Cerebellar nuclear complex (tissue), 1 donor: ENCODE results near the gene NLGN1.

Experiments
- DNase-seq, 2 experiments: peaks; one replicate each; lab custom pipeline; 2025; lab: John Stamatoyannopoulos, UW

NLGN1 gene

GRCh38 chr3:173762501-173762900 is 365.0 kb downstream of the NLGN1 start:
- no peak for DNase-seq

GRCh38 chr3:173770011-173770410 is 372.5 kb downstream of the NLGN1 start:
- no peak for DNase-seq

DNA sequence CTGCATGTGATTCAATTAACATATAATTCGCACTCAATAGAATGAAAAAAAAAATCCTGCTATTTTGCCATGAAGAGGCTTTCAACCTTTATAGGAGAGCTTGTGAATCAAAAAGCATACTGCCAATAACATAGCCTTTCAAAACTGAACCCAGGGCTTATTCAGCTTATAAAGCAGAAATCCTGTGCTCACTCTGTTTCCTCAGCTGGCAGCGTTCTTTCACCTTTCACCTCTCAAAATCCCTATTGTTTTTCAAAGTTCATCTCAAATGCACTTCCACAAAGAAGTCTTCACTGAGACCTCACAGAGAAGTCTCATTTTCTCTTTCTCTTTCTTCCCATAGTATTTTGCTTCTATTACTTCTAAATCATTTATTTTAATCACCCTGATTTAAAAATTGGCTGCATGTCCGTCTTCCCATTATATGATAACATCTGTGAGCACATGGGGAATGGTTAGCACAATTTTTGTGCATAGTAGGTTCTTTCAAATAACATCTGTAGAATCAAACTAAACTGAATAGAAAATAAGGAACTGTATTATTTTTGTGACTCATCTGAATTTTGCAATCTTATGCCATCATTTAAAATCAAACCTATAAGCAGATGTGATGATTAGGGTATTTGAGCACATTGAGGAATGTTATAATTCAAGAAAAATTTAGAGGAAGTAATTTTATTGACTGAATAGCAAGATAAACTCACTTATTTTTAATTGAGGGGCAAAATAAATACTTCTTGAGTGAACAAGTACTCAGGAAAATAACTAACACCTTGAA is 373.4 kb downstream of the NLGN1 start:
- DNase-seq = no peak

- no peak for DNase-seq
These were observed 376.3 kb downstream of the NLGN1 start for GRCh38 chr3:173773800-173774199.

DNA sequence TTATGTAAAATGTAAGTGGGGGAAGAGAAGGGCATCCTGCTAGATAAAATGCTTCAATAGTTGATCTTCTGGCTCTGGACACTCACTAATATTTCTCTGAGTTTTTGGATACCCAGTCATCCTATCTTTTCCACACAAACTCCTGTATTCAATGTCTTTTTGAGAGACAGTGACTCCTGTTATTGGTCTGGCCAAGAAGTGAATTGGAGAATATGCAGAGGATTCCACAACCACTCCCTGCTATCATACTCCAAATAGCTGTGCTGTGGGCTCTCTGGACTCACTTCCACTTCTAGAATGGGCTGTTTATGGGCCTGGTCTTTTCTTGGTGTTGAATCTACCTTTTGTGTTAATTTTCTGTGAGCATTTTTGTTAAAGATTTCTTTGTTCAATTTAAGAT is 376.8 kb downstream of the NLGN1 start:
- no peak for DNase-seq

DNA sequence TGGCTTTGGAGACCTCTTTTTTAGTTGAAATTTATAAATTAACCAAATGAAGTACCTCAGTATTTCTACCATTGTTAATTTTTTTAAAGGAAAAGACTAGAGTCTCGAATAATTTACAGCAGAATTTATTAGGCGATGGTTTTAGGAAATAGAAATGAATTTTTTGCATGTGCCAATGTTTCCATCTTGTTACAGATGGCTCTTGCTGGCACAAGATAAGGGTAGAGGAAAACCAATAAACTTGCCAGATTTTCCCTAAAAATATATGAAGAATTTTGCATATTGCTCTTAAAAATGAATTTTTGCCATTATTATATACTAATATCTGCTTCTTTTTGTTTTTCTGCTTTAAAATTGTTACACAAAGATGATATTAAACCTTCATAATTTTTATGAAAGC is 380.7 kb downstream of the NLGN1 start:
- peak; percentile 2 to 63 for DNase-seq

DNA sequence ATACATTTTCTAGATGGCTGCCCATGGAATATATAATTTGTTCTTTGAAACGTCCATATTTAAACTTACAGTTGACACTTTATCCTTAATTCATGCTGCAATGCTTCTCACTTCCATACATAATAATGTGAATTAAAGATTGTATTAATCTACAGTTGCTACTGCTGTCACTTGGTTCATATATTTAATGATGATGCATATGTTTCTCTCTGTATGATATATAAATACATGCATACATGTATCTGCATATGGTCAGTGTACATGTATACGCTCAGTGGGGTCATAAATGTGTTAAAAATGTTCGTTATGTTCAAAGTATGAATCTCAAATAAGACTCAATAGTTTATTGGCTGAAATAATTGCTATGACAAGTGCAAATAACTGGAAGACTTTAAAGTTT is 382.5 kb downstream of the NLGN1 start:
- no peak for DNase-seq

GRCh38 chr3:173785004-173785403 is 387.5 kb downstream of the NLGN1 start:
- no peak for DNase-seq

- no peak for DNase-seq
These were observed 392.1 kb downstream of the NLGN1 start for GRCh38 chr3:173789530-173790162.

- DNase-seq = no peak
These were observed 396.4 kb downstream of the NLGN1 start for GRCh38 chr3:173793963-173794362.

DNA sequence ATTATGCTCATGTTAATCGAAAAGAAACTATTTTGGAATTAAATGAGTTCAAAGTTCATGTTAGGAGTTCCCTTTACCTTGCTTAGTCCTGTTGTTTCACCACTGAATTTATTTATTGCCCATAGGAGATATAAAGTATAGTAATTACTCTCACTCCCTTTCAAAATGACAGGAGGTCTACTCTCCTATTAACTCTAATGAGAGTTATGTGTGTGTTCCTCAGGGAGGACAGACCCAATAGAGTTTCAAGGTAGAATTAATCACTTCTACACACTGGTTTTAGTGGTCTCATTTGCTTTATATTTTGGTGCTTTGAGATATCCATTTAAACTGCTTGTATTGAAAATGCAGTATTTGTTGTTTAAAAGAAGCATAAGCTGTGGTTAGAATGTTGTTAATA is 398.9 kb downstream of the NLGN1 start:
- no peak for DNase-seq

DNA sequence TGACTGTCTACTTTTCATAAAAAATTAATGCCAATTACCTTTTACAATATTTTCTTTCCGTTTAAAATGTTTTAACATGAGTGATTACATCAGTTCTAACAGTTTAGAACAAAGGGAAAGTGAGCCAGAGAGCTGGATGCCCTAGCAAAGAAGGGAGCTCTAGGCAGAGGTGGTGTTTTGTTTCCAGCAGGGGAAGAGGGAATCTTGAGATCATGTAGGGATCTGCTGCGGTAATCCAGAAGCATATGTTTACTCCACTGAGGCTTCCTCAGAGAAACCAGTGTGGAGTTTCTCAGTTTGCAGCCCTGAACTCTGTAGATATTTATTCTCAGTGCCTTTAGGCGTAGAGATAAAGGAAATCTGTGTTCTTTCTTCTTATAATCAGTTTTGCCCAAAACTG is 399.3 kb downstream of the NLGN1 start:
- DNase-seq = no peak

DNA sequence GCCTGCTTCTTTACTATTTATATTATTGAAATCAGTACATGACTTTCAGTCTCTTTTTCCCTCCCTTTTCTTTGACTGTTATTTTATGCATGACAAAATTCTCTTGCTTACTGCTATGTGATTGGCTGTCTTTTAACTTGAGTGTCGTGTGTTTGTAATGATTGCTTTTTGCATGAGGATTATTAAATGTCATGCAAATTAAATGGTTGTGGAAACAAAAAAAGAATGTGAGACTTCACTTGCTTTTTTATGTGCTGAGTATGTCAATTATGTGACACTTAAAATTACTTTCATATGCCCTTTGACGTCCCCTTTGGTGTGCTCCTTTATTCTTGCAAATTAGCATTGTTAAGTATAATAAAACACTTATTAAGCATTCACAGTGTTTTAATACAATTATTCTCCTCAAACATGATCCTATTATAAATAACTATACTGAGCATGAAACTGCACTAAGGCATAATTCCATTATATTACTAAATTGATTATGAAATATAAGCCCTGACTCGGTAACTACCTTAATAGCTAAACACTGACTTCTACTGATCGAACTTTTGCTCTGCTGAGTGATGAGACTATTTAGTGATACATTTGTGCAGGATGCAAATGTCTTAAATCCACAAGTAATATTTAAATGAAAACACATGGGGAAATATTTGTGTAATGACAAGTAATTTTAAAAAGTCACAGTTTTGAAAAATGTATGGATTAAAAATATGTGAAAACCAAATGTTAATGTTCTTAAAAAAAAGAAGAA is 401.7 kb downstream of the NLGN1 start:
- DNase-seq = no peak

DNA sequence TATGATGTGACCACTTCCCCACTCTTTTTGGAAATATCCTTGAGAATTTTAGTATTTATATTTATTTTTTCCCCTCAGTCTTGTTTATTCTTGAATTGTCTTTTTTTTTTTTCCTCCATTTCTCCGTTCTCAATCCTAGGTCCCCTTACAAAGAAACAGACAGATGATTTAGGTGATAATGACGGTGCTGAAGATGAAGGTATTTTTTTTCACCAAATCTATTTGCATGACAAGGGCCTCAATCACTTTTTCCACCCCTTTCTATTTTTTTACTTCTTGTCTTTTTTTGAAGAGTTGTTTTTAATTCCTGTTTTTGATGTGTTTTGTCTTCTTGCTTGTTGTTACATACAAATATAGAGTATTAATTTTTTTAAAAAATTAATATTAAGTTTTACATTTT is 402.6 kb downstream of the NLGN1 start:
- DNase-seq = no peak

GRCh38 chr3:173814809-173815208 is 417.3 kb downstream of the NLGN1 start:
- no peak for DNase-seq

DNA sequence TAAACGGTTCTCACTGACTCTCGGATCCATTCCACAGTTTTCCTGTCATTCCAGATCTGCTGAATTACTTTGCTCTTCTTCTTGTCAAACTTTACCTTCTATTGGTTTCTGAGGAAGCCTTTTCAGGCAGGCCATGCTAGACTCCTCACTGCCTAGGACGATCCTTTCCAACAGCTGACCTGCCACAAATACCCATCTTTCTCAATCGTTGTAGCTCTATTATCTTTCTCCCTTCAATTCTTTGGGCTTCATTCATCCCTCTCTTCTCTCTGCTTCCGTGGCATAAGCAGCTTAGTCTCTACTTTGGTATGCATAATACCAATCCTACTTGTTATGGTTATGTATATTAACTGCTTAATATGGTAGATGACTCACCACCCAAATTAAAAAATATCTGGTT is 421.8 kb downstream of the NLGN1 start:
- DNase-seq = no peak

DNA sequence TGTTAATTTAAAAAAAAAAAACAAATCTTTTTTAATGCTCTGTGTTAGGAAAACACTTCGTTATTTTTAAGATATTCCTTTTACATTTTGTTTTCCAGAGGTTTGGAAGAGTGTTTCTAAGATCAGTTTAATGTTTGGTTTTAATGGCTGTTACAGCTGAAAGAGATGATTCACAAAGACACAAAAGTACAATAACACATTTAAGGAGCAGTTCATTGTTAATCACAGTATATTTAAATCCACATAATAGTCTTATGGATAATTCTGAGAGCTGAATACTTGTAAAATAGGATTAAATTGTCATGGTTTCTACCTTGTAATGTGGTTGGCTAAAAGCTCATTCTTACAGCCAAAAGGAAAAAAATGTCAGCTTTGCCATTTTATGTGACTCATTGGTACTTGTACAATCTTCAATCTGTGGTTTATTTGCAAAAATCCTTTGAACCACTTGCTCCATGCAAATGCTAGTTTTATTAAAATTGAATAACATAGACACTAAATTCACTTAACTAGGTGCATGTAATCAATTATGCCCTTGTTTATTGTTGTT is 426.4 kb downstream of the NLGN1 start:
- DNase-seq = no peak

DNA sequence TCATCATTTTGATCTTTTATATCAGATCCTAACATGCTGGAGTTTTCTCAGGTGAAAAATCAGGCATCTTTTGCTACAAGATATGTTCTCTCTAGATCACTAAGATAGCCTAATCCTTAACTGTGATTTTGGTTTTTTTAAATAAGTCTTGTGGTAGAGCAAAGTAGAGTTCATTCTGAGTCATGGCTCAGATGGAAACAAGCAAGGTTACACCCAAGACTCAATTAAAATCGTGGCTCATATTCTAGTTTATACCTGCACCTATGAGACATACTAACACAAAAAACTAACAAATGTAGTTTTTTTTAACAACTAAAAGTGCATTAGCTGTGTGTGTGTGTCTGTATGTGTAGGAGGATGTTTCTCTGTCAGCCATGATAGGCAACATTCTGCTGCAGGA is 428.2 kb downstream of the NLGN1 start:
- no peak for DNase-seq

- no peak for DNase-seq
These were observed 428.9 kb downstream of the NLGN1 start for GRCh38 chr3:173826416-173826815.

- no peak for DNase-seq
These were observed 429.5 kb downstream of the NLGN1 start for GRCh38 chr3:173826901-173827609.

- no peak for DNase-seq
These were observed 441.1 kb downstream of the NLGN1 start for GRCh38 chr3:173838644-173839043.

DNA sequence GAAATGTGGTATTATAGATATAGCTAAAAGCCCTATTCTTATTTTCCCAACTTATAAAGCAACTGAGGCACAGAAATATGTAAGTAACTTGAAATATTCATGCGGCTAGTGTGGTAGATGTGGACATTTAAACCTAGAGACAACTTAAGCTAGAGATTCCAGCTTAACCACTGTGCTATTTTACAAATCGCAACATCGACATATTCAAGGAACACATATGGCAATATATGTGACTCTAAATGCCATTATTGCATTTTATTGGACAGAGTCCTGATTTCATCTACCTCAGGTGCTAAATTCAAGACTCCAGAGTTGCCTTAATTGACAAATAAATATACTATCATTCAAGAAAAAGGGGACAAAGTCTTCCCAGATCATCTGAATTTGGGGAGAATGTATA is 442.3 kb downstream of the NLGN1 start:
- no peak for DNase-seq
